H1 (cell line): ENCODE measurements around the gene GXYLT2. TPM values are rescaled to one million over a fixed set of nuclear protein-coding genes. Genes with fewer than 3 reads are reported as not detected.

Experiments
- CTCF ChIA-PET: fragments of 300-600 bp; sonication (Branson Sonifier 250); formaldehyde crosslinking; loops from one replicate; lab custom pipeline; 2021; ENCODE audit not compliant: partially characterized antibody; lab: Charles Lee
- POLR2A ChIA-PET: fragments of 300-600 bp; sonication (Branson Sonifier 250); formaldehyde crosslinking; loops from one replicate; lab custom pipeline; 2021; ENCODE audit warnings: inconsistent platforms; ENCODE audit not compliant: partially characterized antibody; lab: Charles Lee
- DNase-seq, 2 experiments: peaks; one replicate each; pipeline versions ENCODE4 v3.0.0 to v3.0.0-alpha.2; 2010 to 2022; ENCODE audit warnings: low spot score in 2 of 2, low read depth in 1 of 2, mixed read lengths in 1 of 2
- FAIRE-seq: peaks from 2 replicates; lab custom pipeline; 2011; peaks lifted over from hg19 to GRCh38; lab: Jason Lieb, UNC
- H2AFZ ChIP-seq: 2 replicates; pipeline ENCODE4 v1.8.1; 2012; ENCODE audit warnings: low read length, inconsistent platforms
- H2AK5ac ChIP-seq: 2 replicates; pipeline ENCODE4 v1.6.1; 2013; ENCODE audit warnings: low read depth, low read length
- H2BK120ac ChIP-seq: replicated peaks from 2 replicates; pipeline ENCODE3; 2013; ENCODE audit warnings: low read depth, low read length, inconsistent platforms
- H2BK12ac ChIP-seq: 2 replicates; pipeline ENCODE4 v1.6.1; 2013; ENCODE audit warnings: low read depth, low read length
- H2BK15ac ChIP-seq: 2 replicates; pipeline ENCODE4 v1.6.1; 2013; ENCODE audit warnings: low read length
- H2BK20ac ChIP-seq: 2 replicates; pipeline ENCODE4 v1.6.1; 2013; ENCODE audit warnings: low read length
- H2BK5ac ChIP-seq: 2 replicates; pipeline ENCODE4 v1.6.1; 2013; ENCODE audit warnings: low read depth, low read length
- H3K14ac ChIP-seq: 2 replicates; pipeline ENCODE4 v1.6.1; 2013; ENCODE audit warnings: inconsistent platforms; ENCODE audit not compliant: insufficient read length
- H3K18ac ChIP-seq: 2 replicates; pipeline ENCODE4 v1.6.1; 2013; ENCODE audit warnings: low read length; ENCODE audit errors: extremely low read depth
- H3K23ac ChIP-seq: 2 replicates; pipeline ENCODE4 v1.6.1; 2013; ENCODE audit warnings: inconsistent platforms; ENCODE audit not compliant: insufficient read length
- H3K23me2 ChIP-seq: 2 replicates; pipeline ENCODE4 v1.6.1; 2013; ENCODE audit warnings: low read depth, low read length
- H3K27ac ChIP-seq: 2 replicates; pipeline ENCODE4 v1.6.1; 2011; ENCODE audit warnings: low read depth, low read length, inconsistent platforms
- H3K27me3 ChIP-seq, 4 experiments: replicated peaks in 1 of 4; 1 replicate in 1 of 4; 2 replicates in 3 of 4; pipeline versions ENCODE4 v1.6.1 to v1.8.1; 2011 to 2013; ENCODE audit warnings: low read length in 3 of 4, mild to moderate bottlenecking in 3 of 4, inconsistent platforms in 2 of 4, mixed read lengths in 2 of 4, moderate library complexity in 1 of 4; ENCODE audit not compliant: control insufficient read depth in 3 of 4, insufficient read depth in 3 of 4; ENCODE audit errors: extremely low read depth in 1 of 4
- H3K36me3 ChIP-seq, 4 experiments: 2 replicates each; pipeline versions ENCODE4 v1.6.1 to v1.8.1; 2011 to 2013; ENCODE audit warnings: mild to moderate bottlenecking in 4 of 4, low read length in 3 of 4, moderate library complexity in 2 of 4, control low read depth in 1 of 4, inconsistent platforms in 1 of 4; ENCODE audit not compliant: insufficient read depth in 4 of 4, control insufficient read depth in 2 of 4
- H3K4ac ChIP-seq: replicated peaks from 2 replicates; pipeline ENCODE3; 2013; ENCODE audit warnings: low read length, low read depth, mixed read lengths, inconsistent platforms; ENCODE audit not compliant: insufficient read length
- H3K4me1 ChIP-seq, 4 experiments: replicated peaks in 1 of 4; 1 replicate in 1 of 4; 2 replicates in 3 of 4; pipeline versions ENCODE4 v1.6.1 to v1.8.1; 2011 to 2013; ENCODE audit warnings: low read length in 3 of 4, inconsistent platforms in 2 of 4, mixed read lengths in 1 of 4; ENCODE audit not compliant: insufficient read depth in 4 of 4, control insufficient read depth in 3 of 4
- H3K4me2 ChIP-seq, 2 experiments: 2 replicates each; pipeline versions ENCODE4 v1.6.1 to v1.8.1; 2011 to 2013; ENCODE audit warnings: low read depth in 2 of 2, low read length in 2 of 2, control low read depth in 1 of 2, inconsistent platforms in 1 of 2, mild to moderate bottlenecking in 1 of 2; ENCODE audit not compliant: insufficient read depth in 1 of 2
- H3K4me3 ChIP-seq, 4 experiments: fragments of 200-600, 300-600 bp in 1 of 4; sonication (generic), shearing (Covaris generic), sonication (Bioruptor Twin) in 1 of 4; 2 replicates each; pipeline versions ENCODE4 v1.5.1 to v1.8.1; 2011 to 2016; ENCODE audit warnings: low read length in 4 of 4, low read depth in 3 of 4, control low read depth in 2 of 4, inconsistent platforms in 2 of 4, mild to moderate bottlenecking in 2 of 4, mixed read lengths in 1 of 4, moderate library complexity in 1 of 4; ENCODE audit not compliant: insufficient read depth in 2 of 4; ENCODE audit errors: extremely low read depth in 1 of 4
- H3K56ac ChIP-seq: replicated peaks from 2 replicates; pipeline ENCODE3; 2013; ENCODE audit warnings: low read depth, mild to moderate bottlenecking, mixed read lengths, low read length, inconsistent platforms; ENCODE audit not compliant: insufficient read length
- H3K79me1 ChIP-seq: 2 replicates; pipeline ENCODE4 v1.6.1; 2013; ENCODE audit warnings: low read depth, low read length, control low read depth
- H3K79me2 ChIP-seq, 2 experiments: 2 replicates each; pipeline versions ENCODE4 v1.6.1 to v1.8.1; 2012 to 2013; ENCODE audit warnings: low read length in 2 of 2, mild to moderate bottlenecking in 2 of 2, inconsistent platforms in 1 of 2; ENCODE audit not compliant: insufficient read depth in 2 of 2, control insufficient read depth in 1 of 2
- H3K9ac ChIP-seq, 4 experiments: replicated peaks in 1 of 4; 1 replicate in 1 of 4; 2 replicates in 3 of 4; pipeline versions ENCODE4 v1.6.1 to v1.8.1; 2011 to 2013; ENCODE audit warnings: low read depth in 3 of 4, low read length in 3 of 4, control low read depth in 2 of 4, mild to moderate bottlenecking in 2 of 4, moderate library complexity in 2 of 4, inconsistent platforms in 1 of 4; ENCODE audit errors: extremely low read depth in 1 of 4
- H3K9me3 ChIP-seq, 2 experiments: 2 replicates each; pipeline versions ENCODE4 v1.6.1 to v1.8.1; 2012 to 2013; ENCODE audit warnings: mild to moderate bottlenecking in 2 of 2, moderate library complexity in 2 of 2, control low read depth in 1 of 2, inconsistent platforms in 1 of 2, low read depth in 1 of 2, low read length in 1 of 2, mixed read lengths in 1 of 2; ENCODE audit not compliant: insufficient read depth in 2 of 2
- H4K20me1 ChIP-seq, 2 experiments: replicated peaks in 1 of 2; 2 replicates each; pipeline versions ENCODE3 to v1.8.1; 2011 to 2013; ENCODE audit warnings: inconsistent platforms in 2 of 2, low read length in 2 of 2, mild to moderate bottlenecking in 1 of 2; ENCODE audit not compliant: insufficient read depth in 2 of 2, control insufficient read depth in 1 of 2
- H4K5ac ChIP-seq: 2 replicates; pipeline ENCODE4 v1.6.1; 2013; ENCODE audit warnings: low read length, low read depth, mixed read lengths, inconsistent platforms; ENCODE audit not compliant: insufficient read length
- H4K8ac ChIP-seq: 2 replicates; pipeline ENCODE4 v1.8.0; 2013; ENCODE audit warnings: mild to moderate bottlenecking, moderate library complexity, low read length, inconsistent platforms; ENCODE audit not compliant: insufficient read depth; ENCODE audit errors: extremely low read depth
- H4K91ac ChIP-seq: replicated peaks from 2 replicates; pipeline ENCODE3; 2013; ENCODE audit warnings: low read length, mixed read lengths, inconsistent platforms; ENCODE audit not compliant: insufficient read length
- BRCA1 ChIP-seq: IDR thresholded peaks from 2 replicates; pipeline ENCODE4 v1.6.1; 2012; ENCODE audit warnings: low read depth, low read length, improper control_type of control experiment
- CTBP2 ChIP-seq: IDR thresholded peaks from 2 replicates; pipeline ENCODE4 v1.7.0; 2011; ENCODE audit warnings: borderline replicate concordance, mild to moderate bottlenecking, moderate library complexity, mixed read lengths, low read length; ENCODE audit not compliant: insufficient read depth, insufficient read length
- EZH2 ChIP-seq: fragments of 200-600 bp; sonication (generic); IDR thresholded peaks from 2 replicates; pipeline ENCODE4 v1.7.1; 2012; ENCODE audit warnings: low read depth, mild to moderate bottlenecking, moderate library complexity, low read length, inconsistent platforms; ENCODE audit not compliant: severe bottlenecking
- GABPA ChIP-seq: IDR thresholded peaks from 2 replicates; pipeline ENCODE4 v1.6.1; 2011; ENCODE audit warnings: mild to moderate bottlenecking, low read length, moderate library complexity, borderline replicate concordance; ENCODE audit not compliant: insufficient read depth
- HDAC6 ChIP-seq: IDR thresholded peaks from one replicate; pipeline ENCODE4 v1.7.1; 2012; ENCODE audit warnings: low read depth, mild to moderate bottlenecking, inconsistent platforms, low read length, moderate library complexity
- JUN ChIP-seq: IDR thresholded peaks from 2 replicates; pipeline ENCODE4 v1.6.1; 2011; ENCODE audit warnings: low read depth, mild to moderate bottlenecking, improper control_type of control experiment, low read length
- KDM1A ChIP-seq: fragments of 200-600, 300-600 bp; sonication (generic); IDR thresholded peaks from 2 replicates; pipeline ENCODE4 v1.7.1; 2016; ENCODE audit warnings: mild to moderate bottlenecking, low read length, borderline replicate concordance
- RXRA ChIP-seq: IDR thresholded peaks from 2 replicates; pipeline ENCODE4 v1.6.1; 2011; ENCODE audit warnings: low read depth, mild to moderate bottlenecking, low read length, moderate library complexity; ENCODE audit not compliant: insufficient read depth
- TAF1 ChIP-seq: IDR thresholded peaks from 2 replicates; pipeline ENCODE4 v1.6.1; 2011; ENCODE audit warnings: mild to moderate bottlenecking, low read depth, low read length
- TEAD4 ChIP-seq: IDR thresholded peaks from 2 replicates; pipeline ENCODE4 v1.6.1; 2012; ENCODE audit warnings: low read depth, low read length, inconsistent platforms, mixed read lengths
- ZNF274 ChIP-seq: IDR thresholded peaks from 2 replicates; pipeline ENCODE4 v1.7.0; 2012; ENCODE audit warnings: low read length, borderline replicate concordance; ENCODE audit errors: extremely low read depth
- WGBS, 2 experiments: shearing (Covaris generic) in 1 of 2; methylation state at CpG; one replicate each; pipeline versions ENCODE4 v1.1.6 to v1.1.7; 2013 to 2015; ENCODE audit warnings: low lambda C conversion rate in 2 of 2, mixed read lengths in 2 of 2, inconsistent platforms in 1 of 2, low coverage in 1 of 2, missing lambda C conversion rate in 1 of 2; ENCODE audit not compliant: insufficient replicate concordance in 2 of 2, insufficient coverage in 1 of 2, insufficient read length in 1 of 2; ENCODE audit errors: extremely low coverage in 1 of 2, missing lambda C conversion rate in 1 of 2; 5-methylcytosine and 5-hydroxymethylcytosine counted together
- polyA plus RNA-seq, 7 experiments: library from polyadenylated mRNA; depleted of rRNA in 3 of 7; stranded (reverse) in 5 of 7; unstranded in 2 of 7; fragments of >200 nt in 5 of 7; fragments of 200-250 nt in 2 of 7; gene quantifications; 1 replicate in 5 of 7; 2 replicates in 1 of 7; 4 replicates in 1 of 7; pipeline versions ENCODE4 v1.2.1 to v1.2.3, GENCODE V29; 2011 to 2013; ENCODE audit warnings: missing spikeins in 2 of 7, mixed read lengths in 2 of 7
- total RNA-seq: library from RNA; stranded (reverse); fragmentation: NEBNext Ultra II Directional; extraction: Animal tissue kit (Norgen Biotek cat#: 25700); gene quantifications from 2 replicates; pipeline ENCODE4 v1.2.1, GENCODE V29; 2021

The GXYLT2 gene
- total and polyA plus RNA-seq, 2 of the 8 experiments (the other 6 are each of a cell fraction or from before 2014, with no cell fraction given): 1.8 to 5.6 TPM

- no peak overlapping the region for H4K5ac ChIP-seq
- H3K23me2 ChIP-seq: peaks cover 6% of the 10 kb centered on the region
- H4K91ac ChIP-seq: no peak overlapping the region
- no peak overlapping the region for H3K27ac ChIP-seq
- H3K79me1 ChIP-seq: no peaks in the 10 kb centered on the region
- WGBS, 2 experiments: 87% methylated on average over 4 of the region's 4 CpGs; no CpG with 5 or more reads in 1 of the 2 experiments
- no peak overlapping the region for H2BK20ac ChIP-seq
- H2BK120ac ChIP-seq: no peak overlapping the region
- no peak overlapping the region for H3K14ac ChIP-seq
- H3K4me3 ChIP-seq: no peak overlapping the region
- H3K23ac ChIP-seq: no peak overlapping the region
- CTCF ChIA-PET: interaction anchor here (0.6 to 2.3 kb wide), 23 partner anchors 10 to 485 kb away, joined by 3 to 13 read pairs (median 4); no protein-coding TSS in a partner anchor
- H3K4me2 ChIP-seq: no peak overlapping the region
- no peaks in the 10 kb centered on the region for H3K9me3 ChIP-seq
- peaks cover 0 to 2% of the 10 kb centered on the region in 2 experiments for H4K20me1 ChIP-seq
- H3K9ac ChIP-seq: no peak overlapping the region
- H2BK5ac ChIP-seq: no peak overlapping the region
- FAIRE-seq (no peak), DNase-seq (no peak)
- no peak overlapping the region for H2BK12ac ChIP-seq
- H3K4me1 ChIP-seq: peaks cover 2 to 7% (median 5%) of the 10 kb centered on the region in 4 experiments; a peak in 6 of 7 replicates
- no peak overlapping the region for H2AFZ ChIP-seq
- H3K56ac ChIP-seq: no peak overlapping the region
- H2AK5ac ChIP-seq: no peak overlapping the region
- H3K4ac ChIP-seq: no peak overlapping the region
- H3K18ac ChIP-seq: no peak overlapping the region
- H3K36me3 ChIP-seq: no peaks in the 10 kb centered on the region
- TF ChIP-seq JUN (no peak), ZNF274 (no peak), TEAD4 (no peak), HDAC6 (no peak), BRCA1 (no peak), KDM1A (no peak), RXRA (no peak), TAF1 (no peak), CTBP2 (no peak), EZH2 (no peak), GABPA (no peak)
- H3K27me3 ChIP-seq: peaks cover 0 to 34% (median 17%) of the 10 kb centered on the region in 4 experiments; a peak in 5 of 7 replicates
- no peak overlapping the region for H2BK15ac ChIP-seq
- no peak overlapping the region for H4K8ac ChIP-seq
- H3K79me2 ChIP-seq: no peaks in the 10 kb centered on the region
- POLR2A ChIA-PET: no interaction called here
Measured at GRCh38 chr3:72892081-72892775, 4.4 kb downstream of the GXYLT2 start.
